GM12878 (cell line): ENCODE results near the gene PIP4K2A. TPM values are rescaled to one million over a fixed set of nuclear protein-coding genes. Genes with fewer than 3 reads are reported as not detected.

ENCODE experiments used
- BMI1 ChIP-seq: fragments of 450-650 bp; IDR thresholded peaks from 2 replicates; pipeline ENCODE4 v1.6.1; 2016; ENCODE audit warnings: mild to moderate bottlenecking, moderate library complexity, borderline replicate concordance
- CBFB ChIP-seq: IDR thresholded peaks from 2 replicates; pipeline ENCODE4 v1.6.1; 2016; ENCODE audit warnings: antibody characterized with exemption, low read depth
- CHD2 ChIP-seq: IDR thresholded peaks from 2 replicates; pipeline ENCODE4 v1.6.1; 2011; ENCODE audit warnings: low read depth, low read length, improper control_type of control experiment, borderline replicate concordance
- DPF2 ChIP-seq: fragments of 450-650 bp; IDR thresholded peaks from 2 replicates; pipeline ENCODE4 v1.6.1; 2017; ENCODE audit warnings: mild to moderate bottlenecking
- FOXK2 ChIP-seq: fragments of 450-650 bp; IDR thresholded peaks from 2 replicates; pipeline ENCODE4 v1.6.1; 2017; ENCODE audit warnings: mild to moderate bottlenecking, moderate library complexity
- FOXM1 ChIP-seq: IDR thresholded peaks from 2 replicates; pipeline ENCODE4 v1.6.1; 2012; ENCODE audit warnings: low read depth, mild to moderate bottlenecking, inconsistent platforms, low read length, moderate library complexity
- HCFC1 ChIP-seq: fragments of 150-350 bp; IDR thresholded peaks from 2 replicates; pipeline ENCODE4 v1.6.1; 2014; ENCODE audit warnings: low read length
- HDGF ChIP-seq: fragments of 450-650 bp; IDR thresholded peaks from 2 replicates; pipeline ENCODE4 v1.6.1; 2016; ENCODE audit warnings: antibody characterized with exemption
- IRF4 ChIP-seq: IDR thresholded peaks from 2 replicates; pipeline ENCODE4 v1.6.1; 2011; ENCODE audit warnings: low read depth, low read length
- JUNB ChIP-seq: IDR thresholded peaks from 2 replicates; pipeline ENCODE4 v1.6.1; 2016; ENCODE audit warnings: antibody characterized with exemption, mild to moderate bottlenecking
- KDM1A ChIP-seq: fragments of 200-600 bp; sonication (generic); IDR thresholded peaks from 2 replicates; pipeline ENCODE4 v1.6.1; 2016; ENCODE audit warnings: borderline replicate concordance
- POLR2AphosphoS5 ChIP-seq: IDR thresholded peaks from 2 replicates; pipeline ENCODE4 v1.6.1; 2011; ENCODE audit warnings: mild to moderate bottlenecking, low read length, inconsistent platforms
- RB1 ChIP-seq: fragments of 450-650 bp; formaldehyde crosslinking; IDR thresholded peaks from 2 replicates; pipeline ENCODE4 v1.6.1; 2017; ENCODE audit warnings: mild to moderate bottlenecking, borderline replicate concordance
- SIN3A ChIP-seq: IDR thresholded peaks from 2 replicates; pipeline ENCODE4 v1.6.1; 2012; ENCODE audit warnings: low read depth, low read length, improper control_type of control experiment
- STAT3 ChIP-seq: IDR thresholded peaks from 2 replicates; pipeline ENCODE4 v1.6.1; 2011; ENCODE audit warnings: low read depth, low read length, improper control_type of control experiment
- SUPT20H ChIP-seq: IDR thresholded peaks from 2 replicates; pipeline ENCODE4 v1.6.1; 2011; ENCODE audit warnings: low read depth, mild to moderate bottlenecking, low read length, moderate library complexity, borderline replicate concordance; ENCODE audit not compliant: control insufficient read depth
- TCF3 ChIP-seq: IDR thresholded peaks from 2 replicates; pipeline ENCODE4 v1.6.1; 2012; ENCODE audit warnings: low read depth, mild to moderate bottlenecking, low read length, borderline replicate concordance; ENCODE audit not compliant: insufficient read depth
- polyA plus RNA-seq, 11 experiments: library from polyadenylated mRNA; depleted of rRNA in 4 of 11; unstranded in 6 of 11; stranded (reverse) in 5 of 11; fragments of >200 nt; fragmentation: Nextera tagmentation in 4 of 11; fragmentation: Illumina TruSeq in 1 of 11; extraction: Ambion mirVana in 4 of 11; extraction: Trizol in 1 of 11; gene quantifications; 1 replicate in 1 of 11; 2 replicates in 10 of 11; pipeline versions ENCODE4 v1.2.1 to v1.2.3, GENCODE V29; 2011 to 2016; ENCODE audit warnings: inconsistent platforms in 2 of 11, missing spikeins in 2 of 11, low read depth in 1 of 11
- total RNA-seq, 4 experiments: library from RNA; depleted of rRNA in 3 of 4; stranded (reverse); fragments of >200 nt in 3 of 4; fragmentation: Illumina TruSeq in 1 of 4; extraction: Trizol in 1 of 4; gene quantifications; 2 replicates each; pipeline versions ENCODE4 v1.2.1 to v1.2.3, GENCODE V29; 2013 to 2021
- TF ChIP-seq, protein P1 (sequence below): fragments of 450-650 bp; IDR thresholded peaks from 2 replicates; pipeline ENCODE4 v1.6.1; 2018; ENCODE audit warnings: mild to moderate bottlenecking, low read depth, moderate library complexity; ENCODE audit not compliant: partially characterized antibody
- TF ChIP-seq, protein P2 (sequence below): fragments of 450-650 bp; IDR thresholded peaks from 2 replicates; pipeline ENCODE4 v1.6.1; 2017; ENCODE audit warnings: antibody characterized with exemption, mild to moderate bottlenecking, moderate library complexity
- TF ChIP-seq, protein P3 (sequence below): fragments of 450-650 bp; formaldehyde crosslinking; IDR thresholded peaks from 2 replicates; pipeline ENCODE4 v1.4.0; 2022; ENCODE audit warnings: mild to moderate bottlenecking, moderate library complexity
- TF ChIP-seq, protein P4 (sequence below): fragments of 450-650 bp; IDR thresholded peaks from 2 replicates; pipeline ENCODE4 v1.6.1; 2017; ENCODE audit warnings: low read depth, mild to moderate bottlenecking, moderate library complexity

The PIP4K2A gene
- total and polyA plus RNA-seq, 10 of the 15 experiments (the other 5 are each of a cell fraction or from before 2014, with no cell fraction given), result 54.3 to 139 (median 84.4) TPM

DNA sequence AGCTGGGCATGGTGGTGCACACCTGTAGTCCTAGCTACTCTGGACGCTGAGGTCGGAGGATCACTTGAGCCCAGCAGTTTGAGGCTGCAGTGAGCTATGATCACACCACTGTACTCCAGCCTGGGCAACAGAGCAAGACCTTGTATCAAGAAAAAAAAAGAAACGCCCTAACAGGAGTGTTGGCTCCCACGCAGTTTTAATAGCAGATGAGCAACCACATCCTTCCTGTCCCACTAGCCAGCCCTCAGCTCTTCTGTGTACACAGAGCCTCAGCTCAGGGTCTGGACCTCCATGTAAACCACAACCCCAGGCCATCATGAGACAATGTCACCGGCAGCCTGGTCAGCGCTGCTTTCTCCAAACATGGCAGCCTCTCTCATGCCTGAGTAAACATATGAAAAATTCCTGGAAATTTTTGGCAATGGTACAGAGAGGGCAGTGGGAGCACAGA is 108.2 kb downstream of the PIP4K2A start (continued):
- TF ChIP-seq, protein P1, sequence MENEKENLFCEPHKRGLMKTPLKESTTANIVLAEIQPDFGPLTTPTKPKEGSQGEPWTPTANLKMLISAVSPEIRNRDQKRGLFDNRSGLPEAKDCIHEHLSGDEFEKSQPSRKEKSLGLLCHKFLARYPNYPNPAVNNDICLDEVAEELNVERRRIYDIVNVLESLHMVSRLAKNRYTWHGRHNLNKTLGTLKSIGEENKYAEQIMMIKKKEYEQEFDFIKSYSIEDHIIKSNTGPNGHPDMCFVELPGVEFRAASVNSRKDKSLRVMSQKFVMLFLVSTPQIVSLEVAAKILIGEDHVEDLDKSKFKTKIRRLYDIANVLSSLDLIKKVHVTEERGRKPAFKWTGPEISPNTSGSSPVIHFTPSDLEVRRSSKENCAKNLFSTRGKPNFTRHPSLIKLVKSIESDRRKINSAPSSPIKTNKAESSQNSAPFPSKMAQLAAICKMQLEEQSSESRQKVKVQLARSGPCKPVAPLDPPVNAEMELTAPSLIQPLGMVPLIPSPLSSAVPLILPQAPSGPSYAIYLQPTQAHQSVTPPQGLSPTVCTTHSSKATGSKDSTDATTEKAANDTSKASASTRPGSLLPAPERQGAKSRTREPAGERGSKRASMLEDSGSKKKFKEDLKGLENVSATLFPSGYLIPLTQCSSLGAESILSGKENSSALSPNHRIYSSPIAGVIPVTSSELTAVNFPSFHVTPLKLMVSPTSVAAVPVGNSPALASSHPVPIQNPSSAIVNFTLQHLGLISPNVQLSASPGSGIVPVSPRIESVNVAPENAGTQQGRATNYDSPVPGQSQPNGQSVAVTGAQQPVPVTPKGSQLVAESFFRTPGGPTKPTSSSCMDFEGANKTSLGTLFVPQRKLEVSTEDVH, result peak; percentile 28
- TF ChIP-seq STAT3 (no peak), SUPT20H (no peak), HCFC1 (no peak), RB1 (no peak), HDGF (peak; percentile 73; the same call in 1 of the 2 replicates), TCF3 (0 out of 2 replicates have a peak, but pooled peaks have one; percentile 60), IRF4 (peak; percentile 68; the same call in 1 of the 2 replicates), POLR2AphosphoS5 (peak; percentile 61), DPF2 (peak; percentile 82), BMI1 (no peak), CBFB (peak; percentile 94), JUNB (peak; percentile 35; the same call in 1 of the 2 replicates), FOXK2 (no peak), SIN3A (no peak), KDM1A (no peak), FOXM1 (peak; percentile 81), CHD2 (peak; percentile 36; the same call in 1 of the 2 replicates)
- TF ChIP-seq, protein P2, sequence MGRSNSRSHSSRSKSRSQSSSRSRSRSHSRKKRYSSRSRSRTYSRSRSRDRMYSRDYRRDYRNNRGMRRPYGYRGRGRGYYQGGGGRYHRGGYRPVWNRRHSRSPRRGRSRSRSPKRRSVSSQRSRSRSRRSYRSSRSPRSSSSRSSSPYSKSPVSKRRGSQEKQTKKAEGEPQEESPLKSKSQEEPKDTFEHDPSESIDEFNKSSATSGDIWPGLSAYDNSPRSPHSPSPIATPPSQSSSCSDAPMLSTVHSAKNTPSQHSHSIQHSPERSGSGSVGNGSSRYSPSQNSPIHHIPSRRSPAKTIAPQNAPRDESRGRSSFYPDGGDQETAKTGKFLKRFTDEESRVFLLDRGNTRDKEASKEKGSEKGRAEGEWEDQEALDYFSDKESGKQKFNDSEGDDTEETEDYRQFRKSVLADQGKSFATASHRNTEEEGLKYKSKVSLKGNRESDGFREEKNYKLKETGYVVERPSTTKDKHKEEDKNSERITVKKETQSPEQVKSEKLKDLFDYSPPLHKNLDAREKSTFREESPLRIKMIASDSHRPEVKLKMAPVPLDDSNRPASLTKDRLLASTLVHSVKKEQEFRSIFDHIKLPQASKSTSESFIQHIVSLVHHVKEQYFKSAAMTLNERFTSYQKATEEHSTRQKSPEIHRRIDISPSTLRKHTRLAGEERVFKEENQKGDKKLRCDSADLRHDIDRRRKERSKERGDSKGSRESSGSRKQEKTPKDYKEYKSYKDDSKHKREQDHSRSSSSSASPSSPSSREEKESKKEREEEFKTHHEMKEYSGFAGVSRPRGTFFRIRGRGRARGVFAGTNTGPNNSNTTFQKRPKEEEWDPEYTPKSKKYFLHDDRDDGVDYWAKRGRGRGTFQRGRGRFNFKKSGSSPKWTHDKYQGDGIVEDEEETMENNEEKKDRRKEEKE, result no peak
- TF ChIP-seq, protein P3, sequence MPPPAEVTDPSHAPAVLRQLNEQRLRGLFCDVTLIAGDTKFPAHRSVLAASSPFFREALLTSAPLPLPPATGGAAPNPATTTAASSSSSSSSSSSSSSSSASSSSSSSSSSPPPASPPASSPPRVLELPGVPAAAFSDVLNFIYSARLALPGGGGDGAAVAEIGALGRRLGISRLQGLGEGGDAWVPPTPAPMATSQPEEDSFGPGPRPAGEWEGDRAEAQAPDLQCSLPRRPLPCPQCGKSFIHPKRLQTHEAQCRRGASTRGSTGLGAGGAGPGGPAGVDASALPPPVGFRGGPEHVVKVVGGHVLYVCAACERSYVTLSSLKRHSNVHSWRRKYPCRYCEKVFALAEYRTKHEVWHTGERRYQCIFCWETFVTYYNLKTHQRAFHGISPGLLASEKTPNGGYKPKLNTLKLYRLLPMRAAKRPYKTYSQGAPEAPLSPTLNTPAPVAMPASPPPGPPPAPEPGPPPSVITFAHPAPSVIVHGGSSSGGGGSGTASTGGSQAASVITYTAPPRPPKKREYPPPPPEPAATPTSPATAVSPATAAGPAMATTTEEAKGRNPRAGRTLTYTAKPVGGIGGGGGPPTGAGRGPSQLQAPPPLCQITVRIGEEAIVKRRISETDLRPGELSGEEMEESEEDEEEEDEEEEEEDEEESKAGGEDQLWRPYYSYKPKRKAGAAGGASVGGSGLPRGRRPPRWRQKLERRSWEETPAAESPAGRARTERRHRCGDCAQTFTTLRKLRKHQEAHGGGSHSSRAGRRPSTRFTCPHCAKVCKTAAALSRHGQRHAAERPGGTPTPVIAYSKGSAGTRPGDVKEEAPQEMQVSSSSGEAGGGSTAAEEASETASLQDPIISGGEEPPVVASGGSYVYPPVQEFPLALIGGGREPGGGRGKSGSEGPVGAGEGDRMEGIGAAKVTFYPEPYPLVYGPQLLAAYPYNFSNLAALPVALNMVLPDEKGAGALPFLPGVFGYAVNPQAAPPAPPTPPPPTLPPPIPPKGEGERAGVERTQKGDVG (CRISPR knock-in tag), result no peak
- TF ChIP-seq, protein P4, sequence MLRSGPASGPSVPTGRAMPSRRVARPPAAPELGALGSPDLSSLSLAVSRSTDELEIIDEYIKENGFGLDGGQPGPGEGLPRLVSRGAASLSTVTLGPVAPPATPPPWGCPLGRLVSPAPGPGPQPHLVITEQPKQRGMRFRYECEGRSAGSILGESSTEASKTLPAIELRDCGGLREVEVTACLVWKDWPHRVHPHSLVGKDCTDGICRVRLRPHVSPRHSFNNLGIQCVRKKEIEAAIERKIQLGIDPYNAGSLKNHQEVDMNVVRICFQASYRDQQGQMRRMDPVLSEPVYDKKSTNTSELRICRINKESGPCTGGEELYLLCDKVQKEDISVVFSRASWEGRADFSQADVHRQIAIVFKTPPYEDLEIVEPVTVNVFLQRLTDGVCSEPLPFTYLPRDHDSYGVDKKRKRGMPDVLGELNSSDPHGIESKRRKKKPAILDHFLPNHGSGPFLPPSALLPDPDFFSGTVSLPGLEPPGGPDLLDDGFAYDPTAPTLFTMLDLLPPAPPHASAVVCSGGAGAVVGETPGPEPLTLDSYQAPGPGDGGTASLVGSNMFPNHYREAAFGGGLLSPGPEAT, result peak; percentile 68; the same call in 1 of the 2 replicates
